Adrenal gland (tissue), 12 donors: ENCODE results near the gene DAPL1. TPM values are rescaled to one million over a fixed set of nuclear protein-coding genes. Genes with fewer than 3 reads are reported as not detected.

Experiments used
- DNase-seq, 7 donors: peaks; one replicate each; pipeline ENCODE4 v3.0.0-alpha.2; 2019 to 2020
- H3K27ac ChIP-seq, 5 donors: fragments of 200-600 bp; sonication (generic) in 4 of 5; 1 replicate in 3 of 5; 2 replicates in 2 of 5; pipeline versions ENCODE4 v1.5.1 to v1.8.0; 2016 to 2020; ENCODE audit warnings: mild to moderate bottlenecking in 1 of 5
- H3K27me3 ChIP-seq: fragments of 200-600 bp; 2 replicates; pipeline ENCODE4 v1.8.0; 2021
- H3K36me3 ChIP-seq, 2 donors: fragments of 200-600 bp; replicated peaks in 1 of 2; 1 replicate in 1 of 2; 2 replicates in 1 of 2; pipeline versions ENCODE4 v1.5.1 to v1.8.0; 2018 to 2022
- H3K4me1 ChIP-seq, 2 donors: fragments of 200-600 bp; replicated peaks in 1 of 2; 1 replicate in 1 of 2; 2 replicates in 1 of 2; pipeline versions ENCODE4 v1.5.1 to v1.8.0; 2018 to 2021
- H3K4me3 ChIP-seq, 4 donors: fragments of 200-600 bp; sonication (generic) in 3 of 4; one replicate each; pipeline ENCODE4 v1.5.1; 2016 to 2018
- H3K9me3 ChIP-seq, 3 donors: fragments of 200-600 bp; sonication (generic) in 1 of 3; replicated peaks in 1 of 3; 1 replicate in 2 of 3; 2 replicates in 1 of 3; pipeline versions ENCODE4 v1.5.1 to v1.8.0; 2016 to 2021
- CTCF ChIP-seq, 6 experiments: fragments of 450-650 bp in 4 of 6; fragments of 200-600 bp in 2 of 6; sonication (generic) in 1 of 6; IDR thresholded peaks; 1 replicate in 5 of 6; 2 replicates in 1 of 6; pipeline versions ENCODE4 v1.5.1 to v1.8.0; 2016 to 2021; ENCODE audit warnings: antibody characterized with exemption in 6 of 6, mild to moderate bottlenecking in 2 of 6, moderate library complexity in 1 of 6
- POLR2A ChIP-seq, 2 donors: fragments of 450-650 bp; IDR thresholded peaks; one replicate each; pipeline ENCODE4 v1.6.1; 2017; ENCODE audit warnings: antibody characterized with exemption in 2 of 2, mild to moderate bottlenecking in 2 of 2, moderate library complexity in 1 of 2
- WGBS, 4 donors: extraction: QIAGEN DNeasy Blood & Tissue Kit in 2 of 4; methylation state at CpG; one replicate each; pipeline versions ENCODE4 v1.1.5 to v1.1.7; 2013 to 2017; 5-methylcytosine and 5-hydroxymethylcytosine counted together
- intact Hi-C, 2 donors: fragments of 100-400 bp; cut with DNase I; formaldehyde crosslinking; loops; one replicate each; pipeline versions ENCODE4 v1.14.1 to v1.15.0; 2022 to 2023
- polyA plus RNA-seq, 3 donors: library from polyadenylated mRNA; stranded (reverse); fragments of 200-250 nt in 2 of 3; fragments of 350-450 nt in 1 of 3; fragmentation: Illumina TruSeq in 1 of 3; extraction: RNeasy Lipid Tissue Mini Kit (QIAGEN cat#74804) in 1 of 3; gene quantifications; one replicate each; pipeline ENCODE4 v1.2.3, GENCODE V29; 2013 to 2014
- total RNA-seq, 9 donors: library from RNA; depleted of rRNA in 4 of 9; stranded (reverse); fragments of >200 nt in 4 of 9; fragments of 120-200 nt in 1 of 9; fragmentation: NEBNext Ultra II Directional in 1 of 9; extraction: Animal tissue kit (Norgen Biotek cat#: 25700) in 1 of 9; gene quantifications; one replicate each; pipeline versions ENCODE4 v1.1.0 to v1.2.4, GENCODE V29; 2013 to 2023
- donor health status: healthy with polysubstance abuse.
- donor health status: Bipolar disorder and iron deficiency.
- donor health status: DM: yes; HTN: yes; CAD: no.
- donor health status: DM: no; HTN: no; CAD: no.
- donor health status: DM: no; HTN: no; CAD: no.
- donor health status: DM: yes; HTN: yes; CAD: no.

Gene DAPL1
- total and polyA plus RNA-seq, 12 donors: 0.50 to 177 (median 35.4) TPM

- TF ChIP-seq CTCF (IDR thresholded peaks at IDR 0.05) (no peak), POLR2A (IDR thresholded peaks at IDR 0.05) (no peak)
- peaks cover 18 to 31% of the 10 kb centered on the region in 2 donors for H3K4me1 ChIP-seq
These were observed 20.0 kb downstream of the DAPL1 start for GRCh38 chr2:158815166-158815565.

GRCh38 chr2:158815658-158816057, 20.5 kb downstream of the DAPL1 start:
- H3K4me1 ChIP-seq: peaks cover 18 to 27% of the 10 kb centered on the region in 2 donors
- H3K27me3 ChIP-seq: no peaks in the 10 kb centered on the region
- no peak overlapping the region for H3K4me3 ChIP-seq
- 50 to 77% (median 63%) methylated on average over 5 of the region's 5 CpGs for WGBS, 4 donors
- intact Hi-C loops: no loop called here
- DNase-seq: no peak
- H3K27ac ChIP-seq: no peak overlapping the region
- no peaks in the 10 kb centered on the region for H3K36me3 ChIP-seq
- no peaks in the 10 kb centered on the region for H3K9me3 ChIP-seq
- TF ChIP-seq CTCF (IDR thresholded peaks at IDR 0.05): no peak
- TF ChIP-seq POLR2A (IDR thresholded peaks at IDR 0.05): no peak

More at GRCh38 chr2:158815166-158815565, 20.0 kb downstream of the DAPL1 start:
- no peaks in the 10 kb centered on the region for H3K9me3 ChIP-seq
- DNase-seq: peak in 4 of 7 donors; percentile 33 to 57 (median 38)
- no peak overlapping the region for H3K27ac ChIP-seq
- intact Hi-C loops: no loop called here
- no peak overlapping the region for H3K4me3 ChIP-seq
- no peaks in the 10 kb centered on the region for H3K36me3 ChIP-seq
- 18 to 50% (median 40%) methylated on average over 1 of the region's 1 CpG for WGBS, 4 donors
- no peaks in the 10 kb centered on the region for H3K27me3 ChIP-seq

- Histone ChIP-seq H3K27ac (no peak overlapping the region), H3K4me3 (no peak overlapping the region), H3K4me1 (peaks cover 18 to 27% of the 10 kb centered on the region in 2 donors), H3K36me3 (no peaks in the 10 kb centered on the region), H3K27me3 (no peaks in the 10 kb centered on the region), H3K9me3 (no peaks in the 10 kb centered on the region)
- TF ChIP-seq CTCF (IDR thresholded peaks at IDR 0.05): no peak
- TF ChIP-seq POLR2A (IDR thresholded peaks at IDR 0.05): no peak
- intact Hi-C loops: no loop called here
- no peak for DNase-seq
- WGBS, 4 donors: 66 to 88% (median 73%) methylated on average over 3 of the region's 3 CpGs
These were observed 22.5 kb downstream of the DAPL1 start for GRCh38 chr2:158817588-158817987.

GRCh38 chr2:158818511-158818910, 23.4 kb downstream of the DAPL1 start:
- peak in 1 of 7 donors; percentile 30 for DNase-seq
- WGBS, 4 donors: 53 to 69% (median 57%) methylated on average over 3 of the region's 3 CpGs
- Histone ChIP-seq H3K9me3 (no peaks in the 10 kb centered on the region), H3K4me3 (no peak overlapping the region), H3K4me1 (peaks cover 18 to 27% of the 10 kb centered on the region in 2 donors), H3K36me3 (no peaks in the 10 kb centered on the region), H3K27ac (no peak overlapping the region), H3K27me3 (no peaks in the 10 kb centered on the region)
- TF ChIP-seq POLR2A (IDR thresholded peaks at IDR 0.05): no peak
- no peak for TF ChIP-seq CTCF (IDR thresholded peaks at IDR 0.05)
- intact Hi-C loops: no loop called here
